GM21367 (cell line): ENCODE results near the gene EIF1AD.
"Not testable (repeated sequence)": the region's sequence is repeated elsewhere in the genome, so short reads cannot be mapped to it uniquely, and the experiment has no call there.

Experiments
- ATAC-seq: cut with Tn5 transposase; IDR thresholded peaks from one replicate; pipeline ENCODE4 v1.9.1; 2021; ENCODE audit not compliant: unreplicated experiment

EIF1AD gene

GRCh38 chr11:66022401-66023185 lies 20.6 kb upstream of the EIF1AD start:
- no peak for ATAC-seq

GRCh38 chr11:66020618-66021357 lies 18.8 kb upstream of the EIF1AD start:
- no peak for ATAC-seq

- ATAC-seq: no peak
Measured at GRCh38 chr11:66020212-66020611, 18.3 kb upstream of the EIF1AD start.

- ATAC-seq: no peak
Measured at GRCh38 chr11:66017321-66017720, 15.4 kb upstream of the EIF1AD start.

- no peak for ATAC-seq
Measured at GRCh38 chr11:66016793-66017177, 14.8 kb upstream of the EIF1AD start.

GRCh38 chr11:66015936-66016792 lies 14.2 kb upstream of the EIF1AD start:
- no peak for ATAC-seq

- no peak for ATAC-seq
Measured at GRCh38 chr11:66015454-66015881, 13.5 kb upstream of the EIF1AD start.

- no peak for ATAC-seq
Measured at GRCh38 chr11:66014804-66015453, 13.0 kb upstream of the EIF1AD start.

- no peak for ATAC-seq
Measured at GRCh38 chr11:66013762-66014100, 11.8 kb upstream of the EIF1AD start.

GRCh38 chr11:66012946-66013761 lies 11.2 kb upstream of the EIF1AD start:
- ATAC-seq: no peak

- no peak for ATAC-seq
Measured at GRCh38 chr11:66012371-66012945, 10.5 kb upstream of the EIF1AD start.

- no peak for ATAC-seq
Measured at GRCh38 chr11:66011785-66012303, 9.9 kb upstream of the EIF1AD start, which contains the start of gene CST6. CST6 (plus strand) TSS chr11:66012008; CDS start chr11:66012045, 37 bp downstream.

GRCh38 chr11:66011239-66011784 lies 9.4 kb upstream of the EIF1AD start:
- ATAC-seq: no peak

GRCh38 chr11:66010036-66010435 lies 8.1 kb upstream of the EIF1AD start:
- not testable (repeated sequence) for ATAC-seq

- no peak for ATAC-seq
Measured at GRCh38 chr11:66008468-66009101, 6.6 kb upstream of the EIF1AD start.

- no peak for ATAC-seq
Measured at GRCh38 chr11:66008095-66008467, 6.1 kb upstream of the EIF1AD start.

- no peak for ATAC-seq
Measured at GRCh38 chr11:66007201-66007634, 5.3 kb upstream of the EIF1AD start.

- no peak for ATAC-seq
Measured at GRCh38 chr11:66006891-66007176, 4.9 kb upstream of the EIF1AD start.
